Measurements from ENCODE around the gene CFLAR.
"Not testable (repeated sequence)": the region's sequence is repeated elsewhere in the genome, so short reads cannot be mapped to it uniquely, and the experiment has no call there.

- TF ChIP-seq CTCF (IDR thresholded peaks at IDR 0.05; ENCODE audit: insufficient read depth, low read length, poor library complexity, severe bottlenecking); EZH2phosphoT487 (conservative IDR thresholded peaks at IDR 0.05; ENCODE audit: low read length): not testable (repeated sequence)
These were observed 33.8 kb downstream of the CFLAR start for GRCh38 chr2:201149821-201150165.
